Heart left ventricle (tissue), 13 donors: Measurements from ENCODE around the gene MRPL55.

Experiments
- POLR2A ChIP-seq, 2 donors: fragments of 450-650 bp; IDR thresholded peaks; one replicate each; pipeline ENCODE4 v1.6.1; 2017; ENCODE audit warnings: antibody characterized with exemption in 2 of 2, mild to moderate bottlenecking in 2 of 2, moderate library complexity in 2 of 2
- TF ChIP-seq, protein P1 (sequence below), 12 donors: fragments of 200-600 bp; sonication (generic) in 4 of 12; IDR thresholded peaks; one replicate each; pipeline versions ENCODE4 v1.5.0 to v1.8.0; 2018 to 2022; ENCODE audit warnings: antibody characterized with exemption in 12 of 12, mild to moderate bottlenecking in 5 of 12
- donor health status: ischemic (EF 13 %, LVEDD 7.1; RV severe dilation, severe dysfunction).
- donor health status: DM: no; HTN: yes; CAD: no.
- donor health status: DM: no; HTN: no; CAD: no.
- donor health status: ischemic (EF 25% LVEDD 6.9; RV normal size, moderate dysfunction).
- donor health status: ischemic (EF 25% LVEDD 5.7; RV mildly dilated, moderate dysfunction).
- donor health status: ischemic (EF 35%, LVEDD 5.7; RV mildly dilated, moderate dysfunction).
- donor health status: nonischemic (EF 11% LVEDD 7.7; RV severe dilation, severe dysfunction).
- donor health status: DM: yes; HTN: yes; CAD: no.
- donor health status: PGD.
- donor health status: ischemic (EF 29% LVEDD 5.4; RV normal size, mild dysfunction).
- donor health status: nonischemic (EF 23%, LVEDD 6.1; RV moderate dilation, normal function).

GRCh38 chr1:228108055-228108690 lies 926 bp downstream of the MRPL55 start:
- TF ChIP-seq POLR2A (IDR thresholded peaks at IDR 0.05): no peak
- TF ChIP-seq, protein P1, sequence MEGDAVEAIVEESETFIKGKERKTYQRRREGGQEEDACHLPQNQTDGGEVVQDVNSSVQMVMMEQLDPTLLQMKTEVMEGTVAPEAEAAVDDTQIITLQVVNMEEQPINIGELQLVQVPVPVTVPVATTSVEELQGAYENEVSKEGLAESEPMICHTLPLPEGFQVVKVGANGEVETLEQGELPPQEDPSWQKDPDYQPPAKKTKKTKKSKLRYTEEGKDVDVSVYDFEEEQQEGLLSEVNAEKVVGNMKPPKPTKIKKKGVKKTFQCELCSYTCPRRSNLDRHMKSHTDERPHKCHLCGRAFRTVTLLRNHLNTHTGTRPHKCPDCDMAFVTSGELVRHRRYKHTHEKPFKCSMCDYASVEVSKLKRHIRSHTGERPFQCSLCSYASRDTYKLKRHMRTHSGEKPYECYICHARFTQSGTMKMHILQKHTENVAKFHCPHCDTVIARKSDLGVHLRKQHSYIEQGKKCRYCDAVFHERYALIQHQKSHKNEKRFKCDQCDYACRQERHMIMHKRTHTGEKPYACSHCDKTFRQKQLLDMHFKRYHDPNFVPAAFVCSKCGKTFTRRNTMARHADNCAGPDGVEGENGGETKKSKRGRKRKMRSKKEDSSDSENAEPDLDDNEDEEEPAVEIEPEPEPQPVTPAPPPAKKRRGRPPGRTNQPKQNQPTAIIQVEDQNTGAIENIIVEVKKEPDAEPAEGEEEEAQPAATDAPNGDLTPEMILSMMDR (IDR thresholded peaks at IDR 0.05): no peak
